ENCODE results near the gene HAUS8.
"Not testable (repeated sequence)": the region's sequence is repeated elsewhere in the genome, so short reads cannot be mapped to it uniquely, and the experiment has no call there.

The HAUS8 gene

GRCh38 chr19:17075035-17075863 lies at the start of gene HAUS8, which contains the start of gene MYO9B:
Gene HAUS8, minus strand, starts transcription at chr19:17075452. Its CDS starts 30 bp downstream, at chr19:17075422.
Gene MYO9B, plus strand, starts transcription at chr19:17075777. Its CDS starts 25,941 bp downstream, at chr19:17101718.
- DNase-seq = peak; percentile 100

- DNase-seq = no peak
These were observed 48.8 kb upstream of the HAUS8 start for GRCh38 chr19:17124025-17124424.

GRCh38 chr19:17123041-17123440 lies 47.8 kb upstream of the HAUS8 start:
- DNase-seq = no peak

- DNase-seq = no peak
These were observed 46.6 kb upstream of the HAUS8 start for GRCh38 chr19:17121736-17122293.

- no peak for DNase-seq
These were observed 43.7 kb upstream of the HAUS8 start for GRCh38 chr19:17118957-17119356.

GRCh38 chr19:17116996-17117702 lies 41.9 kb upstream of the HAUS8 start:
- no peak for DNase-seq

- no peak for DNase-seq
These were observed 39.2 kb upstream of the HAUS8 start for GRCh38 chr19:17114414-17114831.

GRCh38 chr19:17113127-17113785 lies 38.0 kb upstream of the HAUS8 start:
- no peak for DNase-seq

GRCh38 chr19:17112700-17113099 lies 37.4 kb upstream of the HAUS8 start:
- no peak for DNase-seq

- DNase-seq = no peak
These were observed 37.0 kb upstream of the HAUS8 start for GRCh38 chr19:17112271-17112670.

GRCh38 chr19:17111766-17112165 lies 36.5 kb upstream of the HAUS8 start:
- DNase-seq = no peak

- no peak for DNase-seq
These were observed 35.3 kb upstream of the HAUS8 start for GRCh38 chr19:17110599-17110966.

GRCh38 chr19:17109962-17110598 lies 34.8 kb upstream of the HAUS8 start:
- DNase-seq = peak; percentile 27

GRCh38 chr19:17109300-17109699 lies 34.0 kb upstream of the HAUS8 start:
- no peak for DNase-seq

GRCh38 chr19:17108453-17108784 lies 33.2 kb upstream of the HAUS8 start:
- DNase-seq = no peak

- DNase-seq = peak; percentile 16
These were observed 32.5 kb upstream of the HAUS8 start for GRCh38 chr19:17107546-17108452.

- not testable (repeated sequence) for DNase-seq
These were observed 31.7 kb upstream of the HAUS8 start for GRCh38 chr19:17106964-17107363.

- DNase-seq = no peak
These were observed 30.3 kb upstream of the HAUS8 start for GRCh38 chr19:17105556-17105955.

GRCh38 chr19:17104679-17105078 lies 29.4 kb upstream of the HAUS8 start:
- no peak for DNase-seq

GRCh38 chr19:17103177-17103576 lies 27.9 kb upstream of the HAUS8 start:
- no peak for DNase-seq

All from CD4-positive, alpha-beta T cell treated with Interleukin-4 for 4 hours (primary cell).